Ovary (tissue), 1 donor: ENCODE measurements around the gene P4HA3.

Experiments
- EP300 ChIP-seq: sonication (generic); formaldehyde crosslinking; IDR thresholded peaks from one replicate; pipeline ENCODE4 v1.6.1; 2017; ENCODE audit warnings: antibody characterized with exemption
- POLR2A ChIP-seq: fragments of 450-650 bp; IDR thresholded peaks from one replicate; pipeline ENCODE4 v1.6.1; 2017; ENCODE audit warnings: antibody characterized with exemption, mild to moderate bottlenecking, moderate library complexity

GRCh38 chr11:74276581-74276980, 34.9 kb downstream of the P4HA3 start:
- TF ChIP-seq EP300 (no peak), POLR2A (no peak)
